Frontal cortex (tissue), 4 donors: ENCODE results near the gene PINLYP. TPM values are rescaled to one million over a fixed set of nuclear protein-coding genes. Genes with fewer than 3 reads are reported as not detected.

Source experiments
- DNase-seq, 2 donors: peaks; one replicate each; pipeline ENCODE4 v3.0.0; 2012; ENCODE audit warnings: low spot score in 2 of 2
- FAIRE-seq: peaks from 2 replicates; lab custom pipeline; 2012; peaks lifted over from hg19 to GRCh38; lab: Jason Lieb, UNC
- total RNA-seq: library from RNA; depleted of rRNA; stranded (reverse); fragments of >200 nt; gene quantifications from one replicate; pipeline ENCODE4 v1.2.3, GENCODE V29; 2014
- donor health status: control.
- donor health status: control.
- donor health status: control.

The PINLYP gene
- total RNA-seq, 1 donor from 2014 or later = 6.9 TPM

DNA sequence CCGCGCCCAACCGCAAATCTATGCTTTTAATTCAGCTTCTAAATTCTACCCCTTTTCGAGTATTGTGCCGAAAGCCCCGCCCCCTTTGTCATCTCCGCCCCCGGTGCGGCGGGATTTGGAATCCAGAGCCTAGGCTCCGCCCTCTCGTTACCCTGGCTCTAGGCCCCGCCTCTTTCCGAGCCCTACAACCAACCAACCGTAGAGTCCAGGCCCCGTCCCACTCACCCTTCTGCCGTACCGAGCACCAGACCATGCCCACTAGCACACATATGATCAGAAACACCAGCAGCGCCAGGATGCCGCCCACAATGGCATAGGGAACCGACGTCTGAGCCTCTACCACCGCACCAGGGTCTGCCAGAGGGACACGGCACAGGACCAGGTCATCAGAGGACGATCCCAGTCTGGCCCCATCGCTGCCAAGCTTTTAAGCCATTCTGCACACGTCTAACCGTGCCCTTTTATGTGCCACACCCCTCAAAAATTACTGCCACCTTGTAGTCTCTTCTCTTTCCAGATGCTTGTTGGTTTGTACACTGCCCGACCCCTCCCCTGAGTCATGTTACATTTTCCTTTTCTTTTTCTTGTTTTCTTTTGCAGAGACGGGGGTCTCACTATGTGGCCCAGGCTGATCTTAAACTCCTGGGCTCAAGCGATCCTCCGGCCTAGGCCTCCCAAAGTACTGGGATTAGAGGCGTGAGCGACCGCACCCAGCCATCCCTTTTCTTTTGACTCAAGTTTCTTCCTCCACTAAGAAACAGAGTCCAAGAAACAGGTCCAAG, 48.5 kb downstream of the PINLYP start:
- DNase-seq = no peak
- FAIRE-seq = no peak

- no peak for DNase-seq
- FAIRE-seq = no peak
Observed at GRCh38 chr19:43624933-43625332, 49.3 kb downstream of the PINLYP start.

GRCh38 chr19:43625918-43626579, 50.4 kb downstream of the PINLYP start:
- FAIRE-seq = no peak

GRCh38 chr19:43626838-43627237, 51.2 kb downstream of the PINLYP start:
- FAIRE-seq (no peak), DNase-seq (no peak)

More at GRCh38 chr19:43625918-43626579, 50.4 kb downstream of the PINLYP start:
- DNase-seq = peak in 1 of 2 donors; percentile 73

GRCh38 chr19:43628646-43629326, 53.2 kb downstream of the PINLYP start:
- FAIRE-seq = no peak
- DNase-seq = no peak

- DNase-seq (no peak), FAIRE-seq (no peak)
Observed at GRCh38 chr19:43631491-43631890, 55.9 kb downstream of the PINLYP start.

Other genes with a start within 250 kb of the PINLYP start
- 1.2 TPM for gene CD177, start 222.1 kb upstream of the PINLYP start, total RNA-seq
- not detected for gene TEX101, start 160.9 kb upstream of the PINLYP start, total RNA-seq
- under 0.01 TPM for gene LYPD3, start 110.2 kb upstream of the PINLYP start, total RNA-seq
- 1.2 TPM for gene PHLDB3, start 71.1 kb upstream of the PINLYP start, total RNA-seq
- gene ETHE1, start 48.6 kb upstream of the PINLYP start, total RNA-seq = 19.2 TPM
- 0.82 TPM for gene ZNF575, start 42.6 kb upstream of the PINLYP start, total RNA-seq
- gene XRCC1, start 274 bp upstream of the PINLYP start, total RNA-seq = 13.9 TPM
- gene IRGQ, start 20.3 kb downstream of the PINLYP start, total RNA-seq = 140 TPM
- gene ZNF576, start 20.8 kb downstream of the PINLYP start, total RNA-seq = 5.3 TPM
- not detected for gene SRRM5, start 36.3 kb downstream of the PINLYP start, total RNA-seq
- 157 TPM for gene ZNF428, start 43.8 kb downstream of the PINLYP start, total RNA-seq
- gene CADM4, start 64.0 kb downstream of the PINLYP start, total RNA-seq = 93.3 TPM
- gene PLAUR, start 94.4 kb downstream of the PINLYP start, total RNA-seq = 2.9 TPM
- not detected for gene IRGC, start 140.3 kb downstream of the PINLYP start, total RNA-seq
- gene SMG9, start 179.2 kb downstream of the PINLYP start, total RNA-seq = 6.9 TPM
- gene KCNN4, start 205.2 kb downstream of the PINLYP start, total RNA-seq = not detected
- gene LYPD5, start 226.6 kb downstream of the PINLYP start, total RNA-seq = 2.0 TPM